HG02759 (cell line): ENCODE results near the gene PLEKHA4.
"Not testable (repeated sequence)": the region's sequence is repeated elsewhere in the genome, so short reads cannot be mapped to it uniquely, and the experiment has no call there.

ENCODE experiments used
- ATAC-seq: cut with Tn5 transposase; IDR thresholded peaks from one replicate; pipeline ENCODE4 v1.9.1; 2021; ENCODE audit warnings: mild to moderate bottlenecking, moderate library complexity; ENCODE audit not compliant: unreplicated experiment

The PLEKHA4 gene

DNA sequence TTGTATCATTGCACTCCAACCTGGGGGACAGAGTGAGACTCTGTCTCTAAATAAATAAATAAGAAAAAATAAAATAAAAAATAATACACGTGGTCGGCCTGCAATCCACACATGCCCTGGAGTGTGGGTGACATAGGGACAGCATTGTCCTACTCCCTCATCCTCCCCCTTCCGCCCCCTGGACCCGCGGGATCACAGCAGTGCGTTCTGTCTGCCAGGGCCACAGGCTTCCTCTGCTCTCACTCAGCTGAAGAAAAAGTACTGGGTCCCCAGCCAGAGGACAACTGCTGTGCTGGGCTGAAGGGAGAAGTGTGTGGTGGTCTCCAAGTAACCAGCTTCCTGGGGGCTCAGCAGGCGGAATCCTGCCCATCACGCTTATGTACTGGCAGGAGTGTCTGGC, 63.9 kb downstream of the PLEKHA4 start:
- no peak for ATAC-seq

DNA sequence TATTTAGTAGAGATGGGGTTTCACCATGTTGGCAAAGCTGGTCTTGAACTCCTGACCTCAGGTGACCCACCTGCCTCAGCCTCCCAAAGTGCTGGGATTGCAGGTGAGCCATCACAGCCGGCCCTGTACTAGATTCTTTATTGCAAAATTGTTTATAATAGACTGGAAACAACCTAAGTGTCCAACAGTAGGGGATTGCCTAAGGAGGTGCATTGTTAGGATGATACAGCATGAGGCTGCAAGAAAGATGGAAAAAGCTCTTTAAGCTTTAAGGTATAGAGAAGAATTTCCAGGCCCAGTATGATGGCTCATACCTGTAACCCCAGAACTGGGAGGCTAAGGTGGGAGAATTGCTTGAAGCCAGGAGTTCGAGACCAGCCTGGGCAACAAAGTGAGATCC, 65.8 kb downstream of the PLEKHA4 start:
- no peak for ATAC-seq

DNA sequence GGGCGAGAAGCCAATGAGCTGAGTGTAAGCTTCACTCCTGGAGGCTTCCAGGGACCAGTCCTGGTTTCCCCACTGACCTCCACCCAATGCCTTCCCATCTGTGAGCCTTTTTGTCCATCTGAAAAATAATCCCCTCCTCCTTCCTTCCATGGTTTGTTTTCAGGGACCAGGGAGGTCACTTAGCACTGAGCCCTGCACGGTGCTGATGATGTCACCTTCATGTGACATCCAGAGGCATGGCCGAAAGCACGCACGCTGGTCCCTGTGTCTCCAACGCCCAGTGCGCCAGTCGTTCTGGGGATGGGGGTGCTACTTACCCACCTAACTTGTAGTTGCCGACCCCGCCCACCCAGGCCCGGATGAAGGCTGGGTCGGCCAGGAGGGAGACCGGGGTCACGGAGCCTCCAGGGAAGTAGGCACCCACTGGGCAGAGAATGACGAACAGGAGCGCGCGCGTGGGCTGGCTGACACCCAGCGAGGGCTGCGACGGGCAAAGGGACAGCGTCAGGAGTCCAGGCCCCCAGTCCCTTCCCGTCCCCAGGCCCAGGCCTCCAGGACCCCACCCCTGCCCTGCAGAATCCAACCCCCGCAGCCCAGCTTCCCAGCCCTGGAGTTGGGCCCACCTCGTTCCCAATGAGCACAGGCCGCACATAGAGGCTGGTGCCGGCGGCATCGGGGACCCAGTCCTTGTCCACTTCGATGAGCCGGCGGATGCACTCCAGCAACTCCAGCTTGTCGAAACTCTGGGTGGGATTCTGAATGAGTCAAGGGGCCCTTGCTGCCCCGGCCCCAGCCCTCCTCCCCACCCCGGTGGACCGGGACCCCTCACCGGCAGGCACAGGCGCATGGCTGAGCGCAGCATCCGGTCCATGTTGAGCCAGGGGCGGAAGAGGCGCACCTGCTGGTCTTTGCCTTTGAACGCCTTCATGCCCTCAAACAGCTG, 68.8 kb downstream of the PLEKHA4 start:
- no peak for ATAC-seq

DNA sequence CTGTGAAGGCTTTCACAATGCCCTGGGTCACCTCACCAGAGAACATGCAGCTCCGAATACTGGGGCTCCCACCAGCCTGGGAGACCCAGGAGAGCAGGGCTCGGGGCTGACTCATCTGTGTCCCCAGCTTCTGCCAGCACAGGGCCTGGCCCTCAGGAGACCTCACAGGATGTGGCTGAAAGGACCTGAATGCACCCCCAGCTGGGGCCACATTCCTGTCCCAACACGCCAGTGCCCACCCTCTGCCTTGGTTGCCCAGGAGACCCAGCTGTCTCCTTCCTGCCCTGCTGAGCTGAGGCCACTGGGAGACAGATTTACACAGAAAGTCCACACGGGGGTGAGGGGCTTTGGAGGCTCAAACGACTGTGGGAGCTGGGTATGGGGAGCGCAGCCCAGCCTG, 69.5 kb downstream of the PLEKHA4 start:
- no peak for ATAC-seq

DNA sequence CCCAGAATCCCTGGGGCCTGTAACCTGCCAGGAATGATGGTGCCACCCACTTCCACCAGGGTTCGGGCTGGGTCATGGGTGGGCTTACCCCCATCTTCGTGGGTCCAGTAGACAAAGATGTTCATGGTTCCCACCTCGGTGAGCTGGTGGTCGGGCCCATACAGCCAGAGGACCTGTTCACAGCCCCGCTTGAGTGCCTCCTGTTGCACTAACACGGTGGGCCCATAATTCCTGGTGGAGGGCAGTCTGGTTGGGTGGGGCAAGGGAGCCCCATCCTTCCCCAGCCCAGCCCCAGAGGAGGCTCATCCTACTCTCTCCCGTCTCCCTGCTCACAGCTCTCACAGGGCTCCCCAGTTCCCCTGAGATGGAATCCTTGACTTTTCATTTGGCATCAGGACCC, 71.3 kb downstream of the PLEKHA4 start:
- ATAC-seq: no peak

DNA sequence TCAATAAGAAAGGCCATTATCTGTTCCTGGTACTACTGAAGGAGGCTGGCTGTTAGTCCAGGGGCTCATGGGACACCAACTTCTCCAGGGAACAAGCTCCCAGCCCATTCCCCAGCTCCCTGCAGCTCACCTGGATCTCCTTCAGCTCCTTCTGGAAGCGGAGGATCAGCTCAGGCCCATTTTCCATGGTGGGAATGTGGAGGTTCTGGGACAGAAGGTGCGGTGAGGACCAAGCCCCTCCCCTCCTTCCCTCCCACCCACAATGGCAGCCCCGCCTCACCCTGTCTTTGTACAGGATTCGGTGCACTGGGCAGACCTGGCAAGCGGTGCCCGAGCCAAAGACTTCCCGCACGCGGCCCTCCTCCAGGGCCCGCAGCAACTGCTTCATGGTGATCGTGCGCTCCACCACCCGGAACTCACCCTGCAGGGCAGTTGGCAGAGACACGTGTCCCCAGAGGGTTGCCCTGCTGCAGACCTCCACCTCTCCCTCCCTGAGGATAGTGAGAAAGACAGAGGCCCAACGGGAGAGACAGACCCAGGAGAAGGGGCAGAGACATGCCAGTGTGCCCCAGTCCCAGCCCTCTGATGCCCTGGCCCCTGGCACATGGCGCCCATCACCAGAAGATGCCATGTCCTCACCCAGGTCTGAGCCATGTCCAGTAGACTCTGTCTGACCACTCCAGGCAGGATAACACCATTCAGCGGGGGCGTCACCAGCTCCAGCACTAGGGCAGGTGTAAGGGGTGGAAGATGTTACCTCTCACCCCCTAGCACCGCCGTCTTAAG, 71.9 kb downstream of the PLEKHA4 start:
- ATAC-seq: no peak

DNA sequence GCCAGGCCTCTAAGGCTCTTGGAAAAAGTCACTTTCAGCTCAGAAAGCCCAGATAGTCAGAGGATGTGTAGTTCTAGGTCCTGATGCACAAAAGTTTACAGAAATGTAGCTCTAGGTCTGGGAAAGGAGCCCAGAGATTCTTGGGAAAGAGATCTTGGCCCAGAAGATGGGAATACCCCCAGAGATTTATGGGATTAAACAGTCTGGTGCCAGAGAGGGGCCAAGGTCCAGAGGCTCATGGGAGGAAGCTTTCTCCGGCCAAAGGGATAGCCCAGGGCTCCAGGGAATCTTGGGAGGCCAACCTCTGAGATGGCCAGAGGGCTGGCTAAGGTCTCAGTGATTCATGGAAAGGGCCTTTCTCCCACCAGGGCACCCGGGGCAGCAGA, 72.7 kb downstream of the PLEKHA4 start:
- no peak for ATAC-seq

DNA sequence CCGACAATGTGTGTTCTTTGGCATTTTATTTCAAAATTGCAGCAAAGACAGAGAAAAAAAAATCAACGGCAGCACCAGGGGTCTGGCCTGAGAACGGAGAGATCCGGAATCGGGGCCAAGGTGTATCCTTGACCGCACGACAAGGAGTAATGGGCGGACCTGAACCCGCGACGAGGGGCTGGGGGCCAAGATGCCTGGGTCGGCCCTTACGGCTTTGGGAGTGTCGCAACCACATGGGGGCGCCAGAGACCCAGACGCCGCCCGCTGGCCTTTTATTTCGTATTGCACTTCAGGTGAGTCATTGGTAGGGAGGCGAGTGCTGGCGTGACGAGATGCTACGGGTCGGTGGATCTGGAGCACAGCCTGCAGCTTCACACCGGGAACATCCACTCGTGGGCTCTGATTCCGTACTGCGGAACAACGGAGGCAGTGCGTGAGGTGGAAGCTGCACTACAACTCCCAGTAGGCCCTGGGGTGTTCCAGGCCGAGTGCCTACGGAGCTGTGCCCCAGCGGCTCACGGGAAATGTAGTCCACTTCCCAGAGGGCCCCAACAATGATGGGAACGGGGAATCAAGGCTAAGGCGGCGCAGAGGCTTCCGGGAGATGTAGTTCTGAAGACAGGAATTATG, 73.2 kb downstream of the PLEKHA4 start:
- peak; percentile 73 for ATAC-seq

DNA sequence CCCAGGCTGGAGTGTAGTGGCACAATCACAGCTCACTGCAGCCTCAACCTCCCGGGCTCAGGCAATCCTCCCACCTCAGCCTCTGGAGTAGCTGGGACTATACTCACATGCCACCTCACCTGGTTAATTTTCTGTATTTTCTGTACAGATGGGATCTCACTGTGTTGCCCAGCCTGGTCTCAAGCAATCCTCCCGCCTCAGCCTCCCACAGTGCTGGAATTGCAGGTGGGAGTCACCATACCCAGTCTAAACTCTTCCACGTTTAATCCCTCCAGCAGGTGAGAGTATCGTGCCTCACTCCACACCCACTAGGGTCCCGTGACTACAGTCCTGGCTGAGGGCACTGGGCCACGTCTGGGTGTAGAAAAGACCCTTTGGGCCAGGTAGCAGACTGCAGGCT, 74.1 kb downstream of the PLEKHA4 start:
- ATAC-seq: no peak

DNA sequence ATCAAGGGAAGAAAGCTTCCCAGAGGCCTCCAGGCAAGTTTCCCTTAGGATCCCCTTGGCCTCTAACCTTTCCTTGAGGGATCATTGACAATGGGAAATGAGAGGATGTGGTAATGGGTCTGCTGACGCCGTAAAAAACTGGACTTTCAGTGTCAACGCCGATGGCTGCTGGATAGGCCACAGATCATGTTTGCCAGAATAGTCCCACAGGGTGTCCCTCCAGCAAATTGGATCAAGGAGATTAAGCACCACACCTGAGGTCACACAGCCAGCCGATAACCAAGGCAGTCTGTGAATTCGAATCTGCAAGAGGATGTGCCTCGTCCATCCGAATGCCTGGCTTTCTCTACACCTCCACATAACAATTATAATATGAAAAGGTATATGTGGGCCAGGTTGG, 75.1 kb downstream of the PLEKHA4 start:
- no peak for ATAC-seq

DNA sequence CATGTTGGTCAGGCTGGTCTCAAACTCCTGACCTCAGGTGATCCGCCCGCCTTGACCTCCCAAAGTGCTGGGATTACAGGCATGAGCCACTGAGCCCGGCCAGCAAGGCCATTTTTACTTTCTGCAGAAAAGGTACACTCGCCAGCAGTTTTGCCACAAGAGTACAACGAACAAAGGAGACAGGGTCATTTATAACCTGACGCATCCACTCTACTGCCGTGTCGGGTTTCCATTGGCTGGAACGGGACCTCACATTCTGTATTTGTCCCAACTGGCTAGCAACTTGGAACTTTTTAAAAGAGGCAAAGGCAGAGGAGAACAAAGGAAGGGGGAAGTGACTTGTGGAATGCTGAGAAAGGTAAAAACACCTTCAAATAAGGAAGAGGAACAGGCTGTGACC, 81.1 kb downstream of the PLEKHA4 start:
- not testable (repeated sequence) for ATAC-seq
